NCI-H510A treated with DMSO at 0.1 percent for 48 hours (cell line): Measurements from ENCODE around the gene SULF2.

Experiments
- DNase-seq: peaks from one replicate; lab custom pipeline; 2025; lab: John Stamatoyannopoulos, UW

Gene SULF2

GRCh38 chr20:47668313-47669151 lies 116.7 kb downstream of the SULF2 start:
- DNase-seq: no peak

GRCh38 chr20:47667531-47668312 lies 117.6 kb downstream of the SULF2 start:
- no peak for DNase-seq

GRCh38 chr20:47667086-47667485 lies 118.2 kb downstream of the SULF2 start:
- no peak for DNase-seq

- no peak for DNase-seq
Observed at GRCh38 chr20:47666304-47666703, 119.0 kb downstream of the SULF2 start.

GRCh38 chr20:47665221-47665991 lies 119.9 kb downstream of the SULF2 start:
- DNase-seq: no peak

- no peak for DNase-seq
Observed at GRCh38 chr20:47664744-47665143, 120.5 kb downstream of the SULF2 start.

- no peak for DNase-seq
Observed at GRCh38 chr20:47664068-47664437, 121.2 kb downstream of the SULF2 start.

GRCh38 chr20:47663354-47664067 lies 121.8 kb downstream of the SULF2 start:
- DNase-seq: peak; percentile 71

- DNase-seq: no peak
Observed at GRCh38 chr20:47662483-47663353, 122.6 kb downstream of the SULF2 start.

GRCh38 chr20:47661714-47662113 lies 123.6 kb downstream of the SULF2 start:
- DNase-seq: no peak

GRCh38 chr20:47660983-47661700 lies 124.1 kb downstream of the SULF2 start:
- no peak for DNase-seq

- no peak for DNase-seq
Observed at GRCh38 chr20:47660602-47660905, 124.7 kb downstream of the SULF2 start.

- DNase-seq: no peak
Observed at GRCh38 chr20:47659904-47660601, 125.2 kb downstream of the SULF2 start.

GRCh38 chr20:47656318-47656717 lies 129.0 kb downstream of the SULF2 start:
- DNase-seq: no peak

GRCh38 chr20:47655635-47656034 lies 129.6 kb downstream of the SULF2 start:
- no peak for DNase-seq

- no peak for DNase-seq
Observed at GRCh38 chr20:47654370-47654769, 130.9 kb downstream of the SULF2 start.

GRCh38 chr20:47653869-47654268 lies 131.4 kb downstream of the SULF2 start:
- no peak for DNase-seq

GRCh38 chr20:47652794-47653193 lies 132.5 kb downstream of the SULF2 start:
- no peak for DNase-seq

GRCh38 chr20:47652301-47652700 lies 133.0 kb downstream of the SULF2 start:
- DNase-seq: no peak

GRCh38 chr20:47648943-47649342 lies 136.3 kb downstream of the SULF2 start:
- no peak for DNase-seq
